A673 (cell line): ENCODE results near the gene OR2V1. TPM values are rescaled to one million over a fixed set of nuclear protein-coding genes. Genes with fewer than 3 reads are reported as not detected.
A peak's percentile ranks its signal among the peaks of the same experiment; 100 is the strongest.

ENCODE experiments used
- BruUV-seq: library from RNA; stranded (reverse); fragments of 400-500 nt; replicated peaks from 2 replicates; lab custom pipeline; 2021; lab: Mats Ljungman, UMichigan
- CTCF ChIA-PET: fragments of 300-600 bp; sonication (Branson Sonifier 250); formaldehyde crosslinking; loops from one replicate; lab custom pipeline; 2022; ENCODE audit warnings: antibody characterized with exemption; lab: Charles Lee
- POLR2A ChIA-PET: fragments of 300-600 bp; sonication (Branson Sonifier 250); formaldehyde crosslinking; loops from one replicate; lab custom pipeline; 2022; ENCODE audit warnings: antibody characterized with exemption; ENCODE audit not compliant: low non-redundant PET; lab: Charles Lee
- DNase-seq: peaks from one replicate; pipeline ENCODE4 v3.0.0-alpha.2; 2015; ENCODE audit warnings: low spot score
- H3K27ac ChIP-seq: fragments of 200-600 bp; sonication (generic); 2 replicates; pipeline ENCODE4 v1.5.1; 2016; ENCODE audit warnings: mixed run types, low read depth, mild to moderate bottlenecking, mixed read lengths, antibody characterized with exemption, low read length; ENCODE audit not compliant: poor library complexity, severe bottlenecking
- H3K27me3 ChIP-seq: fragments of 200-600 bp; sonication (generic); replicated peaks from 2 replicates; pipeline ENCODE4 v1.6.1; 2017; ENCODE audit warnings: mixed run types, low read depth, mild to moderate bottlenecking, mixed read lengths, antibody characterized with exemption, low read length; ENCODE audit not compliant: insufficient read depth, poor library complexity
- H3K36me3 ChIP-seq: fragments of 200-600 bp; sonication (generic); 2 replicates; pipeline ENCODE4 v1.6.1; 2016; ENCODE audit warnings: mixed run types, mild to moderate bottlenecking, mixed read lengths, antibody characterized with exemption, low read length; ENCODE audit not compliant: insufficient read depth, poor library complexity, severe bottlenecking
- H3K4me1 ChIP-seq: fragments of 200-600 bp; sonication (generic); 2 replicates; pipeline ENCODE4 v1.6.1; 2017; ENCODE audit warnings: mixed run types, mild to moderate bottlenecking, mixed read lengths, antibody characterized with exemption, low read length; ENCODE audit not compliant: insufficient read depth, poor library complexity, severe bottlenecking
- H3K4me3 ChIP-seq: fragments of 200-600 bp; sonication (generic); 2 replicates; pipeline ENCODE4 v1.5.1; 2016; ENCODE audit warnings: low read depth, mixed run types, mild to moderate bottlenecking, mixed read lengths, low read length; ENCODE audit not compliant: poor library complexity, severe bottlenecking
- H3K9me3 ChIP-seq: fragments of 200-600 bp; sonication (generic); 2 replicates; pipeline ENCODE4 v1.6.1; 2016; ENCODE audit warnings: mixed run types, low read depth, mild to moderate bottlenecking, mixed read lengths, antibody characterized with exemption, low read length; ENCODE audit not compliant: poor library complexity, severe bottlenecking
- CTCF ChIP-seq: fragments of 300-800, 200-600 bp; sonication (generic); conservative IDR thresholded peaks from 2 replicates; pipeline ENCODE4 v1.5.1; 2017; ENCODE audit warnings: low read depth, mild to moderate bottlenecking, antibody characterized with exemption, low read length, moderate library complexity, mixed read lengths
- EZH2 ChIP-seq: fragments of 200-600 bp; sonication (generic); IDR thresholded peaks from 2 replicates; pipeline ENCODE4 v1.6.1; 2017; ENCODE audit warnings: borderline replicate concordance, low read depth, mild to moderate bottlenecking, mixed read lengths, antibody characterized with exemption, low read length; ENCODE audit not compliant: poor library complexity, severe bottlenecking
- intact Hi-C: fragments of 100-400 bp; cut with micrococcal nuclease; formaldehyde crosslinking; loops from one replicate; pipeline ENCODE4 v1.10.0; 2022; ENCODE audit not compliant: unreplicated experiment
- total RNA-seq: library from RNA; stranded (reverse); gene quantifications from 2 replicates; pipeline ENCODE4 v1.2.3, GENCODE V29; 2021

Gene OR2V1
- total RNA-seq, 1 experiment from 2014 or later = not detected

- no TSS peak for BruUV-seq
- Histone ChIP-seq H3K36me3 (no peaks in the 10 kb centered on the region), H3K9me3 (no peaks in the 10 kb centered on the region), H3K4me3 (no peak overlapping the region), H3K27me3 (no peaks in the 10 kb centered on the region), H3K27ac (no peak overlapping the region), H3K4me1 (no peaks in the 10 kb centered on the region)
- intact Hi-C loops = no loop called here
- ChIA-PET CTCF (interaction anchor here (0.5 kb wide), 1 partner anchor 39 kb away, joined by 5 read pairs; no protein-coding TSS in a partner anchor), POLR2A (no interaction called here)
- DNase-seq = no peak
- no peak for TF ChIP-seq EZH2
Observed at GRCh38 chr5:181168595-181169118, 37.7 kb upstream of the OR2V1 start.

GRCh38 chr5:181167814-181168488 lies 37.0 kb upstream of the OR2V1 start:
- Histone ChIP-seq H3K36me3 (no peaks in the 10 kb centered on the region), H3K27ac (no peak overlapping the region), H3K27me3 (no peaks in the 10 kb centered on the region), H3K4me3 (no peak overlapping the region), H3K9me3 (no peaks in the 10 kb centered on the region), H3K4me1 (no peaks in the 10 kb centered on the region)
- intact Hi-C loops = no loop called here
- CTCF ChIA-PET = interaction anchor here (0.5 to 1.0 kb wide), 2 partner anchors 16 to 40 kb away, joined by 5 read pairs; no protein-coding TSS in a partner anchor
- POLR2A ChIA-PET = no interaction called here
- no TSS peak for BruUV-seq
- TF ChIP-seq EZH2 = no peak
- TF ChIP-seq CTCF = peak; percentile 64
- peak; percentile 49 for DNase-seq

- no peaks in the 10 kb centered on the region for H3K36me3 ChIP-seq
- no peak overlapping the region for H3K4me3 ChIP-seq
- intact Hi-C loops = no loop called here
- ChIA-PET POLR2A (no interaction called here), CTCF (interaction anchor here (1.0 kb wide), 1 partner anchor 17 kb away, joined by 5 read pairs; no protein-coding TSS in a partner anchor)
- DNase-seq = no peak
- no peaks in the 10 kb centered on the region for H3K4me1 ChIP-seq
- TF ChIP-seq EZH2 = no peak
- TF ChIP-seq CTCF = no peak
- H3K27ac ChIP-seq = no peak overlapping the region
- H3K27me3 ChIP-seq = no peaks in the 10 kb centered on the region
- no peaks in the 10 kb centered on the region for H3K9me3 ChIP-seq
- no TSS peak for BruUV-seq
Observed at GRCh38 chr5:181166812-181167733, 36.1 kb upstream of the OR2V1 start.
